Osteocyte (in vitro differentiated cells): ENCODE data around the gene MYO16. TPM values are rescaled to one million over a fixed set of nuclear protein-coding genes. Genes with fewer than 3 reads are reported as not detected.

Experiments used
- DNase-seq: peaks from one replicate; pipeline ENCODE4 v3.0.0; 2021; ENCODE audit warnings: mixed read lengths; ENCODE audit not compliant: unreplicated experiment; ENCODE audit errors: extremely low spot score
- H3K27ac Mint-ChIP-seq: one replicate; pipeline ENCODE4 v1.8.0; 2021; ENCODE audit warnings: mild to moderate bottlenecking, mixed read lengths; ENCODE audit not compliant: unreplicated experiment
- H3K27me3 Mint-ChIP-seq: one replicate; pipeline ENCODE4 v1.8.0; 2021; ENCODE audit warnings: mixed read lengths; ENCODE audit not compliant: unreplicated experiment
- H3K36me3 Mint-ChIP-seq: one replicate; pipeline ENCODE4 v1.8.0; 2021; ENCODE audit warnings: mixed read lengths; ENCODE audit not compliant: unreplicated experiment
- H3K4me1 Mint-ChIP-seq: one replicate; pipeline ENCODE4 v1.8.0; 2021; ENCODE audit warnings: mixed read lengths; ENCODE audit not compliant: unreplicated experiment
- H3K4me3 Mint-ChIP-seq: one replicate; pipeline ENCODE4 v1.8.0; 2021; ENCODE audit warnings: mild to moderate bottlenecking, moderate library complexity, mixed read lengths; ENCODE audit not compliant: unreplicated experiment
- H3K9me3 Mint-ChIP-seq: one replicate; pipeline ENCODE4 v1.8.0; 2021; ENCODE audit warnings: mixed read lengths; ENCODE audit not compliant: unreplicated experiment
- total RNA-seq: library from RNA; stranded (reverse); gene quantifications from 2 replicates; pipeline ENCODE4 v1.2.1, GENCODE V29; 2021
- TF ChIP-seq, protein P1 (sequence below): fragments of 200-600 bp; sonication (generic); IDR thresholded peaks from 2 replicates; pipeline ENCODE4 v1.5.0; 2021; ENCODE audit warnings: antibody characterized with exemption, mild to moderate bottlenecking, moderate library complexity

Gene MYO16
- total RNA-seq, 1 donor from 2014 or later: 0.13 TPM

DNA sequence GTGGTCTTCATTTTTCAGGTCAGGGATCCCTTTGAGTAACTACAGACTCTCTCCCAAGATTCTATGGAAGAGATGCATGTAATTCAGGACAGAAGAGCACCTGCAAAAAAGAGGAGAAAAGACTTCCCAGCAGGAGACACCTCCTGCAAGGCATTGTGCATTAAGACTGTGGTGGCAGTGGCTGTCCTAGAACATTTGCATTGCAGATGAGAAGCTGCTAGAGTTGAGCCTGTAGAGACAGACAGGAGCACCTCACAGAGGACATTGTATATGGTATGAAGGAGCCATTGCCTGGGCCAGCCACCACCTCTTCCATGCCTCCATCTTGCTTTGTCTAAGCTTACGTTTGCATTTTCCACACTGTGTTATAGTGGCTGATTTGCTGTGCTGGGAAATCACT, 11.2 kb upstream of the MYO16 start:
- no peak overlapping the region for H3K4me3 Mint-ChIP-seq
- no peaks in the 10 kb centered on the region for H3K9me3 Mint-ChIP-seq
- peaks cover 78% of the 10 kb centered on the region for H3K27me3 Mint-ChIP-seq
- no peaks in the 10 kb centered on the region for H3K4me1 Mint-ChIP-seq
- no peak overlapping the region for H3K27ac Mint-ChIP-seq
- DNase-seq: no peak
- TF ChIP-seq, protein P1, sequence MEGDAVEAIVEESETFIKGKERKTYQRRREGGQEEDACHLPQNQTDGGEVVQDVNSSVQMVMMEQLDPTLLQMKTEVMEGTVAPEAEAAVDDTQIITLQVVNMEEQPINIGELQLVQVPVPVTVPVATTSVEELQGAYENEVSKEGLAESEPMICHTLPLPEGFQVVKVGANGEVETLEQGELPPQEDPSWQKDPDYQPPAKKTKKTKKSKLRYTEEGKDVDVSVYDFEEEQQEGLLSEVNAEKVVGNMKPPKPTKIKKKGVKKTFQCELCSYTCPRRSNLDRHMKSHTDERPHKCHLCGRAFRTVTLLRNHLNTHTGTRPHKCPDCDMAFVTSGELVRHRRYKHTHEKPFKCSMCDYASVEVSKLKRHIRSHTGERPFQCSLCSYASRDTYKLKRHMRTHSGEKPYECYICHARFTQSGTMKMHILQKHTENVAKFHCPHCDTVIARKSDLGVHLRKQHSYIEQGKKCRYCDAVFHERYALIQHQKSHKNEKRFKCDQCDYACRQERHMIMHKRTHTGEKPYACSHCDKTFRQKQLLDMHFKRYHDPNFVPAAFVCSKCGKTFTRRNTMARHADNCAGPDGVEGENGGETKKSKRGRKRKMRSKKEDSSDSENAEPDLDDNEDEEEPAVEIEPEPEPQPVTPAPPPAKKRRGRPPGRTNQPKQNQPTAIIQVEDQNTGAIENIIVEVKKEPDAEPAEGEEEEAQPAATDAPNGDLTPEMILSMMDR: no peak
- H3K36me3 Mint-ChIP-seq: no peaks in the 10 kb centered on the region

GRCh38 chr13:108621462-108621861, 7.9 kb upstream of the MYO16 start:
- Mint-ChIP-seq H3K9me3 (no peaks in the 10 kb centered on the region), H3K4me1 (no peaks in the 10 kb centered on the region), H3K4me3 (no peak overlapping the region), H3K36me3 (no peaks in the 10 kb centered on the region), H3K27me3 (peaks cover 56% of the 10 kb centered on the region), H3K27ac (no peak overlapping the region)
- no peak for DNase-seq
- TF ChIP-seq, protein P1: no peak

DNA sequence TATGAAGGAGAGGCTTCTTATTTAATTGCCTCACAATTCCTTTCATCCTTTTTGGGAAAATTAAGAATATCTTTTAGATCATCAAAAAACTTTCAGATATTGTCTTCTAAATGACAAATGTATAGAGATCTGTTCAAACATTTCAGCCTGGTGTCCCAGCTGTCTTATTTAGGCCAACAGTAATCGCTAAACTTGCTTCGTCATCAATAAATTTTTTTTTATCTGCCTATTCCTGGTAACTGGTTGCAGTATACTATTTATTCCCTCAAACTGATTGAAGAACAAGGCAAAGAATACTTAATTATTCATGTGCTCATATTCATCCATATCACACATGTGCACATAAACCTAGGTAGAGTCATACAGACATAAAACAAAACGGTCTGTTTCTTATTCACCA, 5.3 kb upstream of the MYO16 start:
- Mint-ChIP-seq H3K4me3 (no peak overlapping the region), H3K9me3 (no peaks in the 10 kb centered on the region), H3K4me1 (no peaks in the 10 kb centered on the region), H3K27me3 (peaks cover 47% of the 10 kb centered on the region), H3K36me3 (no peaks in the 10 kb centered on the region), H3K27ac (no peak overlapping the region)
- no peak for DNase-seq
- TF ChIP-seq, protein P1: no peak

DNA sequence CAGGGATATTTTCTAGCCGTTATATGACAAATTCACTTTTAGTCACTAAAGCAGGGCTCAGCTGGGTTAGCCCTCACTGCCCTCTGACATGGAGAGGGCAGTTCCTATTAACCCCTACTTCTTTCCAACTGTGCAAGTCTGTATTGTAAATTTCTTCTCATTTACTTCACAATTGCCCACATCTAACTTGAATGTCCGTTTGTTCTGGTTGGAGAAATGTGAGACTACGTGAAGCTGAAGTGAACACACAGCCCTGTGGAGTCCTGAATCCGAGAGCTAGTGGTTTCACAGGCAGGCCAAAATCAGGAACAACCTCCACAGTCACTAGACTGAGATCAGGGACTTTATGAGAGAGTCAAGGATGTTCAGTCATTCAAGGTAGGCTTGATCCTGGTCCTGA, 4.4 kb upstream of the MYO16 start:
- no peaks in the 10 kb centered on the region for H3K9me3 Mint-ChIP-seq
- H3K36me3 Mint-ChIP-seq: no peaks in the 10 kb centered on the region
- no peak overlapping the region for H3K4me3 Mint-ChIP-seq
- no peak overlapping the region for H3K27ac Mint-ChIP-seq
- TF ChIP-seq, protein P1: no peak
- H3K4me1 Mint-ChIP-seq: no peaks in the 10 kb centered on the region
- no peak for DNase-seq
- peaks cover 48% of the 10 kb centered on the region for H3K27me3 Mint-ChIP-seq

DNA sequence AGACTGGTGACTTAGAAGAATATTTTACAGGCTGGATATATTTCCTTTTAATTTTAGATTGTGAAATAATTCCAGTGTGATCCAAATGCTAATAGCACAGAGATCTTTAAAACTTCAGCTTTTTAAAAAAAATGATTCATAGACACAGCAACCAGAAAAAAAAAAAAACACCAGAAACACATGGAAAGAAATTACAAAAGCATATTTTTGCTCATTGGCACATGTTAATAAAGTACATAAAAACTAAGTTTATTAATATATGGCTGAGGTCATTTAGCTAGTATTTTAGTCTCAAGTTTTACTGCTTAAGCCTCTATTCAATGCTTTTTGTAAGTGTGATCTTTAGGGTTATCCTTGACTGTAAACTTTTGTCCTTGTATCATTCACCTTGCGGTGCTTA, 577 bp downstream of the MYO16 start:
- peaks cover 57% of the 10 kb centered on the region for H3K27me3 Mint-ChIP-seq
- no peaks in the 10 kb centered on the region for H3K36me3 Mint-ChIP-seq
- no peaks in the 10 kb centered on the region for H3K4me1 Mint-ChIP-seq
- TF ChIP-seq, protein P1: no peak
- H3K9me3 Mint-ChIP-seq: no peaks in the 10 kb centered on the region
- no peak overlapping the region for H3K27ac Mint-ChIP-seq
- no peak for DNase-seq
- no peak overlapping the region for H3K4me3 Mint-ChIP-seq
